GM23338 (cell line): ENCODE measurements around the gene CELSR3. TPM values are rescaled to one million over a fixed set of nuclear protein-coding genes. Genes with fewer than 3 reads are reported as not detected.

Experiments used
- ATAC-seq: fragments of 200-7000 bp; cut with Tn5 transposase; 3 replicates; pipeline ENCODE4 v1.9.1; 2020
- DNase-seq: peaks from one replicate; pipeline ENCODE4 v3.0.0-alpha.2; 2015; ENCODE audit warnings: low spot score
- H2AFZ ChIP-seq: fragments of 200-600 bp; sonication (generic); 2 replicates; pipeline ENCODE4 v1.8.0; 2016; ENCODE audit warnings: antibody characterized with exemption, mild to moderate bottlenecking, moderate library complexity
- H3F3A ChIP-seq: fragments of 200-600 bp; sonication (generic); replicated peaks from 2 replicates; pipeline ENCODE4 v1.8.0; 2017; ENCODE audit warnings: antibody characterized with exemption, mixed run types, low read depth
- H3K27ac ChIP-seq: fragments of 200-600 bp; sonication (generic); 2 replicates; pipeline ENCODE4 v1.6.1; 2016; ENCODE audit warnings: low read depth
- H3K27me3 ChIP-seq: fragments of 200-600 bp; sonication (generic); 2 replicates; pipeline ENCODE4 v1.8.0; 2016; ENCODE audit warnings: mild to moderate bottlenecking, mixed run types, moderate library complexity; ENCODE audit not compliant: insufficient read depth
- H3K36me3 ChIP-seq: fragments of 200-600 bp; sonication (generic); 2 replicates; pipeline ENCODE4 v1.8.0; 2016; ENCODE audit warnings: mild to moderate bottlenecking; ENCODE audit not compliant: insufficient read depth
- H3K4me1 ChIP-seq: fragments of 200-600 bp; sonication (generic); 2 replicates; pipeline ENCODE4 v1.8.0; 2016; ENCODE audit warnings: mild to moderate bottlenecking, moderate library complexity; ENCODE audit not compliant: insufficient read depth
- H3K4me2 ChIP-seq: fragments of 200-600 bp; sonication (generic); 2 replicates; pipeline ENCODE4 v1.7.1; 2017; ENCODE audit warnings: mixed run types
- H3K4me3 ChIP-seq: fragments of 200-600 bp; sonication (generic); 2 replicates; pipeline ENCODE4 v1.6.1; 2016; ENCODE audit warnings: mixed run types
- H3K79me2 ChIP-seq: fragments of 200-600 bp; sonication (generic); replicated peaks from 2 replicates; pipeline ENCODE4 v1.8.0; 2017; ENCODE audit warnings: mild to moderate bottlenecking; ENCODE audit not compliant: insufficient read depth
- H3K9me2 ChIP-seq: fragments of 200-600 bp; sonication (generic); 2 replicates; pipeline ENCODE4 v1.8.0; 2017; ENCODE audit not compliant: insufficient read depth
- H4K20me1 ChIP-seq: fragments of 200-600 bp; sonication (generic); replicated peaks from 2 replicates; pipeline ENCODE4 v1.8.0; 2017; ENCODE audit warnings: mild to moderate bottlenecking; ENCODE audit not compliant: insufficient read depth
- H3K27ac Mint-ChIP-seq: 2 replicates; pipeline ENCODE4 v1.8.0; 2020; ENCODE audit warnings: inconsistent platforms, mild to moderate bottlenecking, moderate library complexity, mixed read lengths
- H3K27me3 Mint-ChIP-seq: 3 replicates; pipeline ENCODE4 v1.8.0; 2022; ENCODE audit warnings: low read depth, mild to moderate bottlenecking, moderate library complexity, mixed read lengths, inconsistent platforms; ENCODE audit not compliant: insufficient read depth, poor library complexity
- H3K36me3 Mint-ChIP-seq: 3 replicates; pipeline ENCODE4 v1.8.0; 2021; ENCODE audit warnings: low read depth, mild to moderate bottlenecking, inconsistent platforms, moderate library complexity, mixed read lengths
- H3K4me1 Mint-ChIP-seq: 3 replicates; pipeline ENCODE4 v1.8.0; 2020; ENCODE audit warnings: mild to moderate bottlenecking, inconsistent platforms, mixed read lengths
- H3K4me3 Mint-ChIP-seq: 3 replicates; pipeline ENCODE4 v1.8.0; 2021; ENCODE audit warnings: moderate library complexity, mild to moderate bottlenecking, inconsistent platforms, mixed read lengths
- H3K9me3 Mint-ChIP-seq: 3 replicates; pipeline ENCODE4 v1.8.0; 2020; ENCODE audit warnings: moderate library complexity, mild to moderate bottlenecking, inconsistent platforms, mixed read lengths
- CREB1 ChIP-seq: fragments of 250-450 bp; sonication (Bioruptor Pico); IDR thresholded peaks from 2 replicates; pipeline ENCODE4 v1.5.0; 2020; ENCODE audit warnings: low read depth, mild to moderate bottlenecking, moderate library complexity
- CTCF ChIP-seq, 2 experiments: fragments of 200-600 bp in 1 of 2; sonication (generic) in 1 of 2; conservative IDR thresholded peaks; 2 replicates each; pipeline versions ENCODE4 v1.5.1 to v1.6.1; 2016 to 2017; ENCODE audit warnings: antibody characterized with exemption in 2 of 2, low read depth in 2 of 2, mild to moderate bottlenecking in 2 of 2, moderate library complexity in 1 of 2
- EZH2 ChIP-seq: fragments of 200-600 bp; sonication (generic); IDR thresholded peaks from one replicate; pipeline ENCODE4 v1.8.0; 2017; ENCODE audit warnings: antibody characterized with exemption, mild to moderate bottlenecking, low read depth; ENCODE audit not compliant: unreplicated experiment
- EZH2phosphoT487 ChIP-seq: fragments of 200-600 bp; sonication (generic); IDR thresholded peaks from one replicate; pipeline ENCODE4 v1.8.1; 2018; ENCODE audit warnings: antibody characterized with exemption; ENCODE audit not compliant: unreplicated experiment
- POLR2AphosphoS5 ChIP-seq: IDR thresholded peaks from 2 replicates; pipeline ENCODE4 v1.6.1; 2016; ENCODE audit warnings: antibody characterized with exemption, low read depth
- REST ChIP-seq: IDR thresholded peaks from one replicate; pipeline ENCODE4 v1.6.1; 2018; ENCODE audit warnings: antibody characterized with exemption; ENCODE audit not compliant: unreplicated experiment
- ZNF114 ChIP-seq: fragments of 250-450 bp; sonication (Bioruptor Pico); IDR thresholded peaks from 2 replicates; pipeline ENCODE4 v1.5.0; 2020; ENCODE audit warnings: mild to moderate bottlenecking, moderate library complexity
- ZNF331 ChIP-seq: fragments of 250-450 bp; sonication (Bioruptor Pico); IDR thresholded peaks from 2 replicates; pipeline ENCODE4 v1.5.0; 2020; ENCODE audit warnings: low read depth, mild to moderate bottlenecking, moderate library complexity
- ZNF462 ChIP-seq: fragments of 250-450 bp; sonication (Bioruptor Pico); IDR thresholded peaks from 2 replicates; pipeline ENCODE4 v1.5.0; 2020; ENCODE audit warnings: mild to moderate bottlenecking, moderate library complexity
- polyA plus RNA-seq: library from polyadenylated mRNA; unstranded; fragments of >200 nt; fragmentation: Nextera tagmentation; extraction: Ambion mirVana; gene quantifications from 2 replicates; pipeline ENCODE4 v1.2.1, GENCODE V29; 2016
- total RNA-seq: library from RNA; depleted of rRNA; stranded (reverse); fragments of >200 nt; shearing (Covaris generic); gene quantifications from 2 replicates; pipeline ENCODE4 v1.2.3, GENCODE V29; 2014

CELSR3 gene
- total and polyA plus RNA-seq, 2 experiments from 2014 or later, result 7.5 to 33.3 TPM

DNA sequence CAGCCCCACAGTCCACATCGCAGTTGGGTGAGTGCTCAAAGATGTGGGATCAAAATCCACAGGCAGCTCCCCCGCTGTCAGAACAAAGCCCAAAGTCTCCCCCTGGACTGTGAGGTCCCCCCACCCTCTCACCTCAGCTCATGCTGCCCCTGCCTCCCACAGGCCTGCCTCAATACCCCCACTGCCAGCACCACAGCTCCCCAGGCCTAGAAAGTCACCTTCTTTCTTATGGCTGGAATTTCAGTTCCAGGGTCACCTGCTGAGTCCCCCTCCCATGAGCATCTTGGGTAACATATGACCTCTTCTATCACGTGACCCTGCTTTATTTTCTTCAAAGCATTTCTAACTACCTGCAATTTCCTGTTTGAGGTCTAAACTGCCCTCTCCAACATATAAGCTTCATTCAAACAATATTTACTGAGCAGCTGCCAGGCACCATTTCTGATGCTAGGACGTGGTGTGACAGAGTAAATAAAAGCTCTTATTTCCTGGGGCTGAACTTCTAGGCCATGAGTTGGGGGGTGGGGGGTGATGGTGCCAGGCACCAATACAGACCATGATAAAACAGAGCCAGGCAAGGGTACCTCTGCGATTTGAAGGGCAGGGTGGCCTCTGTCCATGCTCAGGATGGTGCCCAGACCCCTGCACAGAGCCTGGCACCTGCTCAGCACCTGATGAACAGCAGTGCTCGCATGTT is 38.7 kb downstream of the CELSR3 start (continued):
- no peak for TF ChIP-seq ZNF462 (CRISPR knock-in tag)
- TF ChIP-seq CREB1 (CRISPR knock-in tag), result no peak

DNA sequence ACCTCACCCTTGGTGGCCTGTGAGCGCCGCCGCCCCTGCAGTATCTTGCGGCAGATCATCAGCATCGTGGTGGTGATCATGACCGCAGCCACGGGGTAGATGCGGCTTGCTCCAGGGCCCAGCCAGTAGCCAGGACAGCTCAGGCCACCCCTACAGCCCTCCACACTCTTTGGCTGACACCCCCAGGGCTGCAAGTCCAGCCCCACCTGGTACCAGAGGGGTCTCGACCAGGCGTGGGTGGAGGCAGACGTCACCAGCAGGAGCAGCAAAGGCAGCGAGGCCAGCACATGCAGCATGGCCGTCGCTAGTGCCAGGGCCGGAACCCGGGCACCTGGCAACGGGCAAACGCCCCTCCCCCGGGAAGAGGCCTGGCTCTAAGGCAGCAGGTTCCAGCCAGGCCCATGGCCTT is 41.2 kb downstream of the CELSR3 start, which contains the start of gene TMEM89:
Gene TMEM89, minus strand, starts transcription at position 309 of the 409 bp plus-strand sequence. Its CDS starts 13 bp downstream, at position 296.
- H3K36me3 Mint-ChIP-seq, result peaks cover 49% of the 10 kb centered on the region
- Histone ChIP-seq H3K27me3 (no peaks in the 10 kb centered on the region), H3K79me2 (no peaks in the 10 kb centered on the region), H3K4me1 (0 out of 2 replicates have a peak, but pooled peaks cover 3% of the 10 kb centered on the region), H3K4me3 (no peak within 1 kb of the TSS), H4K20me1 (no peaks in the 10 kb centered on the region; the same call in 1 of the 2 replicates), H3K4me2 (no peak within 1 kb of the TSS), H3K36me3 (peaks cover 7% of the 10 kb centered on the region), H3F3A (peaks cover 7% of the 10 kb centered on the region), H3K9me2 (no peaks in the 10 kb centered on the region), H2AFZ (no peak within 1 kb of the TSS), H3K27ac (no peak within 1 kb of the TSS)
- H3K4me3 Mint-ChIP-seq, result no peak within 1 kb of the TSS
- peaks cover 23% of the 10 kb centered on the region for H3K9me3 Mint-ChIP-seq
- no peak within 1 kb of the TSS for H3K27ac Mint-ChIP-seq
- peaks cover 9% of the 10 kb centered on the region for H3K27me3 Mint-ChIP-seq
- ATAC-seq, result no peak
- peaks cover 15% of the 10 kb centered on the region; the same call in 2 of the 3 replicates for H3K4me1 Mint-ChIP-seq
- DNase-seq, result no peak
- TF ChIP-seq REST (no peak), ZNF114 (CRISPR knock-in tag) (no peak), ZNF331 (CRISPR knock-in tag) (no peak), CREB1 (CRISPR knock-in tag) (no peak), EZH2 (no peak), POLR2AphosphoS5 (no peak), EZH2phosphoT487 (no peak), CTCF (conservative IDR thresholded peaks at IDR 0.05; ENCODE audit: low read depth in 2 of 2) (no peak)
